ENCODE results near the gene PRPSAP2. TPM values are rescaled to one million over a fixed set of nuclear protein-coding genes. Genes with fewer than 3 reads are reported as not detected.

PRPSAP2 gene
- total and polyA plus RNA-seq, 2 of the 4 experiments (the other 2 are of a cell fraction) = 22.9 to 28.1 TPM

GRCh38 chr17:18860161-18860972 lies 2.4 kb downstream of the PRPSAP2 start:
- CTCF ChIA-PET = no interaction called here
- 100% methylated on average over 4 of the region's 9 CpGs; no CpG with 5 or more reads in 1 of the 2 experiments for WGBS, 2 experiments (ENCODE audit: extremely low coverage in 2 of 2, insufficient read length in 1 of 2)
- no peaks in the 10 kb centered on the region for H3K36me3 ChIP-seq (ENCODE audit: control insufficient read depth, insufficient read depth, low read length)
- no peak overlapping the region for H3K56ac ChIP-seq (ENCODE audit: extremely low read depth, insufficient read depth, low read length)
- H3K4me2 ChIP-seq (ENCODE audit: low read depth, low read length) = peak overlapping the region; percentile 20; the same call in 1 of the 2 replicates
- peak overlapping the region; percentile 59 for H2BK5ac ChIP-seq (ENCODE audit: low read depth, low read length, poor library complexity, severe bottlenecking)
- no peak overlapping the region for H3K14ac ChIP-seq (replicated peaks; ENCODE audit: low read depth, low read length)
- no peak overlapping the region; the same call in 1 of the 2 replicates for H3K18ac ChIP-seq (ENCODE audit: low read depth, low read length)
- peaks cover 30 to 66% of the 10 kb centered on the region in 2 experiments for H3K79me1 ChIP-seq (ENCODE audit: low read depth in 1 of 2, low read length in 2 of 2)
- no peak overlapping the region for H3K9ac ChIP-seq (ENCODE audit: low read depth, low read length)
- intact Hi-C loops (cut with micrococcal nuclease) (no loop called here), dilution Hi-C loops (cut with HindIII; ENCODE audit: low sequenced_read_pairs, unreplicated experiment) (no loop called here), in situ Hi-C loops (cut with MboI; ENCODE audit: low sequenced_read_pairs) (no loop called here)
- ATAC-seq (ENCODE audit: low read depth) (no peak), DNase-seq (peak; percentile 58)
- H4K91ac ChIP-seq (ENCODE audit: insufficient read depth, low read depth, low read length) = no peak overlapping the region
- POLR2A ChIA-PET (ENCODE audit: unreplicated experiment) = no interaction called here
- H3K9me3 ChIP-seq (ENCODE audit: control insufficient read depth, insufficient read depth, low read length) = no peaks in the 10 kb centered on the region
- no peak overlapping the region; a peak in 1 of 4 replicates for H4K8ac ChIP-seq (ENCODE audit: low read depth in 2 of 2, low read length in 2 of 2)
- H2BK15ac ChIP-seq (ENCODE audit: low read depth, low read length) = no peak overlapping the region
- H2AK9ac ChIP-seq (replicated peaks; ENCODE audit: low read depth, low read length, poor library complexity) = no peak overlapping the region
- no peak overlapping the region for H3K4ac ChIP-seq (ENCODE audit: low read depth, low read length)
- no peak overlapping the region for H2BK20ac ChIP-seq (ENCODE audit: low read depth, low read length)
- peaks cover 7% of the 10 kb centered on the region for H4K20me1 ChIP-seq (ENCODE audit: insufficient read depth, low read length)
- no peak overlapping the region for H2BK120ac ChIP-seq (ENCODE audit: low read depth, low read length)
- TF ChIP-seq CEBPB (IDR thresholded peaks at IDR 0.05; ENCODE audit: low read depth, low read length) = 0 out of 2 replicates have a peak, but pooled peaks have one; percentile 26
- TF ChIP-seq MXI1 (IDR thresholded peaks at IDR 0.05; ENCODE audit: borderline replicate concordance, low read depth, low read length) = no peak
- BruUV-seq (replicated peaks) = no TSS peak
- peaks cover 4% of the 10 kb centered on the region; the same call in 1 of the 2 replicates for H3K4me1 ChIP-seq (ENCODE audit: control insufficient read depth, insufficient read depth, low read length)
- H4K5ac ChIP-seq (ENCODE audit: low read depth, low read length) = no peak overlapping the region
- H3K23ac ChIP-seq (ENCODE audit: low read depth, low read length) = peak overlapping the region; percentile 86; the same call in 1 of the 2 replicates
- H3K9me1 ChIP-seq (ENCODE audit: insufficient read depth, low read length) = 0 out of 2 replicates have a peak, but pooled peaks cover 3% of the 10 kb centered on the region
- no peak overlapping the region for H2AK5ac ChIP-seq (ENCODE audit: low read depth, low read length)
- H3K27ac ChIP-seq (ENCODE audit: insufficient read depth, low read length) = no peak overlapping the region
- H3K4me3 ChIP-seq (ENCODE audit: insufficient read depth, low read depth, low read length) = no peak overlapping the region
- H2AFZ ChIP-seq (replicated peaks; ENCODE audit: low read length, poor library complexity) = no peak overlapping the region
- H3K27me3 ChIP-seq (ENCODE audit: control insufficient read depth, insufficient read depth, low read length) = no peaks in the 10 kb centered on the region
